IMR-90 (cell line): Measurements from ENCODE around the gene SV2B. TPM values are rescaled to one million over a fixed set of nuclear protein-coding genes. Genes with fewer than 3 reads are reported as not detected.

Experiments
- ATAC-seq: fragments of 200-7000 bp; cut with Tn5 transposase; 2 replicates; pipeline ENCODE4 v1.9.1; 2020; ENCODE audit warnings: low read depth, mild to moderate bottlenecking, moderate library complexity
- BruUV-seq: library from RNA; stranded (reverse); fragments of 400-500 nt; replicated peaks from 2 replicates; lab custom pipeline; 2021; lab: Mats Ljungman, UMichigan
- CTCF ChIA-PET: fragments of 300-600 bp; formaldehyde crosslinking; extraction: SDS; loops from one replicate; lab custom pipeline; 2021; ENCODE audit warnings: antibody characterized with exemption; lab: Yijun Ruan, JAX
- POLR2A ChIA-PET: fragments of 300-600 bp; sonication (Branson Sonifier 250); formaldehyde crosslinking; loops from one replicate; lab custom pipeline; 2022; ENCODE audit warnings: antibody characterized with exemption; ENCODE audit not compliant: unreplicated experiment; lab: Charles Lee
- DNase-seq: peaks from one replicate; pipeline ENCODE4 v3.0.0; 2013
- H2AFZ ChIP-seq: replicated peaks from 2 replicates; pipeline ENCODE3; 2013; ENCODE audit warnings: low read length, mild to moderate bottlenecking; ENCODE audit not compliant: poor library complexity
- H2AK5ac ChIP-seq: 2 replicates; pipeline ENCODE4 v1.6.1; 2013; ENCODE audit warnings: low read depth, low read length, inconsistent platforms
- H2AK9ac ChIP-seq: replicated peaks from 2 replicates; pipeline ENCODE3; 2013; ENCODE audit warnings: mild to moderate bottlenecking, low read depth, low read length, moderate library complexity; ENCODE audit not compliant: poor library complexity
- H2BK120ac ChIP-seq: 2 replicates; pipeline ENCODE4 v1.6.1; 2013; ENCODE audit warnings: low read depth, low read length, inconsistent platforms
- H2BK15ac ChIP-seq: 3 replicates; pipeline ENCODE4 v1.6.1; 2013; ENCODE audit warnings: low read depth, low read length, inconsistent platforms
- H2BK20ac ChIP-seq: 2 replicates; pipeline ENCODE4 v1.6.1; 2013; ENCODE audit warnings: low read depth, mild to moderate bottlenecking, inconsistent platforms, low read length, moderate library complexity
- H2BK5ac ChIP-seq: 2 replicates; pipeline ENCODE4 v1.6.1; 2013; ENCODE audit warnings: mild to moderate bottlenecking, low read depth, low read length, inconsistent platforms; ENCODE audit not compliant: poor library complexity, severe bottlenecking
- H3K14ac ChIP-seq: replicated peaks from 2 replicates; pipeline ENCODE4 v1.6.1; 2013; ENCODE audit warnings: low read depth, low read length, inconsistent platforms
- H3K18ac ChIP-seq: 2 replicates; pipeline ENCODE4 v1.6.1; 2013; ENCODE audit warnings: low read depth, low read length, control low read depth
- H3K23ac ChIP-seq: 2 replicates; pipeline ENCODE4 v1.6.1; 2013; ENCODE audit warnings: low read depth, low read length, inconsistent platforms
- H3K27ac ChIP-seq: 2 replicates; pipeline ENCODE4 v1.5.1; 2013; ENCODE audit warnings: mild to moderate bottlenecking, control low read depth, low read length; ENCODE audit not compliant: insufficient read depth
- H3K27me3 ChIP-seq: 2 replicates; pipeline ENCODE4 v1.6.1; 2013; ENCODE audit warnings: low read length; ENCODE audit not compliant: control insufficient read depth, insufficient read depth
- H3K36me3 ChIP-seq: 2 replicates; pipeline ENCODE4 v1.6.1; 2013; ENCODE audit warnings: low read length, mixed read lengths; ENCODE audit not compliant: control insufficient read depth, insufficient read depth
- H3K4ac ChIP-seq: 2 replicates; pipeline ENCODE4 v1.6.1; 2013; ENCODE audit warnings: low read depth, low read length, inconsistent platforms
- H3K4me1 ChIP-seq: 2 replicates; pipeline ENCODE4 v1.6.1; 2013; ENCODE audit warnings: low read length, mixed read lengths; ENCODE audit not compliant: control insufficient read depth, insufficient read depth
- H3K4me2 ChIP-seq: 2 replicates; pipeline ENCODE4 v1.6.1; 2013; ENCODE audit warnings: low read depth, mild to moderate bottlenecking, control low read depth, low read length, moderate library complexity
- H3K4me3 ChIP-seq: 2 replicates; pipeline ENCODE4 v1.5.1; 2013; ENCODE audit warnings: low read depth, mild to moderate bottlenecking, control low read depth, low read length, moderate library complexity; ENCODE audit not compliant: insufficient read depth
- H3K56ac ChIP-seq: 2 replicates; pipeline ENCODE4 v1.6.1; 2013; ENCODE audit warnings: low read length, inconsistent platforms; ENCODE audit not compliant: insufficient read depth; ENCODE audit errors: extremely low read depth
- H3K79me1 ChIP-seq, 2 experiments: 2 replicates each; pipeline ENCODE4 v1.6.1; 2013; ENCODE audit warnings: low read length in 2 of 2, inconsistent platforms in 1 of 2, low read depth in 1 of 2
- H3K9ac ChIP-seq: 2 replicates; pipeline ENCODE4 v1.6.1; 2013; ENCODE audit warnings: low read depth, low read length, control low read depth
- H3K9me1 ChIP-seq: 2 replicates; pipeline ENCODE4 v1.6.1; 2013; ENCODE audit warnings: low read length, inconsistent platforms; ENCODE audit not compliant: insufficient read depth
- H3K9me3 ChIP-seq: 2 replicates; pipeline ENCODE4 v1.6.1; 2013; ENCODE audit warnings: low read length; ENCODE audit not compliant: control insufficient read depth, insufficient read depth
- H4K20me1 ChIP-seq: 2 replicates; pipeline ENCODE4 v1.6.1; 2013; ENCODE audit warnings: low read length, inconsistent platforms; ENCODE audit not compliant: insufficient read depth
- H4K5ac ChIP-seq: 2 replicates; pipeline ENCODE4 v1.6.1; 2013; ENCODE audit warnings: mild to moderate bottlenecking, low read depth, low read length, control low read depth
- H4K8ac ChIP-seq, 2 experiments: 2 replicates each; pipeline ENCODE4 v1.6.1; 2013; ENCODE audit warnings: low read depth in 2 of 2, low read length in 2 of 2, control low read depth in 1 of 2, inconsistent platforms in 1 of 2
- H4K91ac ChIP-seq: 2 replicates; pipeline ENCODE4 v1.6.1; 2013; ENCODE audit warnings: low read depth, low read length, inconsistent platforms; ENCODE audit not compliant: insufficient read depth
- CEBPB ChIP-seq: IDR thresholded peaks from 2 replicates; pipeline ENCODE4 v1.6.1; 2012; ENCODE audit warnings: low read depth, low read length, improper control_type of control experiment
- FOS ChIP-seq: fragments of 150-350 bp; IDR thresholded peaks from 2 replicates; pipeline ENCODE4 v1.6.1; 2016; ENCODE audit warnings: low read depth, low read length
- MAFK ChIP-seq: IDR thresholded peaks from 2 replicates; pipeline ENCODE4 v1.6.1; 2012; ENCODE audit warnings: low read depth, low read length, improper control_type of control experiment
- MAZ ChIP-seq: IDR thresholded peaks from 2 replicates; pipeline ENCODE4 v1.6.1; 2012; ENCODE audit warnings: low read depth, mild to moderate bottlenecking, low read length, improper control_type of control experiment, moderate library complexity, borderline replicate concordance
- NFE2L2 ChIP-seq: fragments of 150-350 bp; IDR thresholded peaks from 2 replicates; pipeline ENCODE4 v1.6.1; 2016; ENCODE audit warnings: low read depth, mild to moderate bottlenecking, low read length
- POLR2A ChIP-seq: IDR thresholded peaks from 2 replicates; pipeline ENCODE4 v1.6.1; 2012; ENCODE audit warnings: mild to moderate bottlenecking, low read depth, low read length
- RAD21 ChIP-seq: IDR thresholded peaks from 2 replicates; pipeline ENCODE4 v1.6.1; 2012; ENCODE audit warnings: low read length, improper control_type of control experiment
- RCOR1 ChIP-seq: IDR thresholded peaks from 2 replicates; pipeline ENCODE4 v1.6.1; 2012; ENCODE audit warnings: mild to moderate bottlenecking, low read length, improper control_type of control experiment; ENCODE audit not compliant: insufficient replicate concordance
- RFX5 ChIP-seq: IDR thresholded peaks from 2 replicates; pipeline ENCODE4 v1.8.0; 2012; ENCODE audit warnings: low read depth, mild to moderate bottlenecking, low read length, moderate library complexity
- WGBS, 2 experiments: methylation state at CpG; one replicate each; pipeline versions ENCODE4 v1.1.5 to v1.1.7; 2013; ENCODE audit warnings: missing lambda C conversion rate in 2 of 2; ENCODE audit not compliant: insufficient read length in 1 of 2; ENCODE audit errors: extremely low coverage in 2 of 2; 5-methylcytosine and 5-hydroxymethylcytosine counted together
- dilution Hi-C: fragments of 300-500 bp; cut with HindIII; formaldehyde crosslinking; loops from one replicate; pipeline ENCODE4 v1.14.3; 2018; ENCODE audit warnings: low sequenced_read_pairs; ENCODE audit not compliant: unreplicated experiment
- in situ Hi-C: fragments of 300-500 bp; cut with MboI; formaldehyde crosslinking; loops from 3 replicates; pipeline ENCODE4 v1.14.3; 2019; ENCODE audit warnings: low sequenced_read_pairs, inconsistent platforms, mixed read lengths
- intact Hi-C: fragments of 100-400 bp; cut with micrococcal nuclease; formaldehyde crosslinking; loops from 2 replicates; pipeline ENCODE4 v1.10.0; 2022
- polyA plus RNA-seq, 3 experiments: library from polyadenylated mRNA; depleted of rRNA; stranded (reverse); fragments of >200 nt; gene quantifications; 2 replicates each; pipeline ENCODE4 v1.2.3, GENCODE V29; 2012; ENCODE audit warnings: low replicate concordance in 1 of 3
- total RNA-seq: library from RNA; depleted of rRNA; stranded (reverse); fragments of >200 nt; gene quantifications from 2 replicates; pipeline ENCODE4 v1.2.3, GENCODE V29; 2012
- TF ChIP-seq, protein P1 (sequence below): fragments of 150-350 bp; IDR thresholded peaks from 2 replicates; pipeline ENCODE4 v1.6.1; 2017; ENCODE audit warnings: mild to moderate bottlenecking, antibody characterized with exemption, low read length, low read depth
- TF ChIP-seq, protein P2 (sequence below): fragments of 150-350 bp; IDR thresholded peaks from 2 replicates; pipeline ENCODE4 v1.6.1; 2016; ENCODE audit warnings: low read depth, mild to moderate bottlenecking, low read length, moderate library complexity, borderline replicate concordance
- TF ChIP-seq, protein P3 (sequence below): conservative IDR thresholded peaks from 2 replicates; pipeline ENCODE4 v1.5.1; 2012; ENCODE audit warnings: mild to moderate bottlenecking, low read depth, low read length, improper control_type of control experiment

The SV2B gene
- total and polyA plus RNA-seq, 2 of the 4 experiments (the other 2 are of a cell fraction), result not detected

DNA sequence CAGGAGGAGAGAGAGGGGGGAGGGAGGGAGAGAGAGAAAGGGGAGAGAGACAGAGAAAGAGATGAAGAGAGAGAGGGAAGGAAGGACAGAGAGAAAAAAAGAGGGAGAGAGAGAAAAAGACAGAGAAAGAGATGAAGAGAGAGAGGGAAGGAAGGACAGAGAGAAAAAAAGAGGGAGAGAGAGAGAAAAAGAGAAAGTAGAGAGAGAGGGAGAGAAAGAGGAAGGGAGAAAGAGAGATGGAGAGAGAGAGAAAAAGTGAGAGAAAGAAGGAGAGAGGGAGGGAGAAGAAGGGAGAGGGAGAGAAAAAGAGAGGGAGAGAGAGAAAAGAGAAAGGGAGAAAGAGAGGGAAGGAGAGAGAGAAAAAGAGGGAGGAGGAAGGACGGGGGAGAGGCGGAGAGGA, 204.2 kb downstream of the SV2B start:
- no peak overlapping the region for H4K5ac ChIP-seq
- no peak overlapping the region for H3K14ac ChIP-seq
- H3K4me3 ChIP-seq, result no peak overlapping the region
- in situ Hi-C loops (loop anchor here (5.0 to 25.0 kb wide), 2 partner anchors 223 to 533 kb away; no protein-coding TSS in a partner anchor), dilution Hi-C loops (no loop called here), intact Hi-C loops (loop anchor here (10.0 kb wide), 1 partner anchor 641 kb away; no protein-coding TSS in a partner anchor)
- peaks cover 25% of the 10 kb centered on the region for H3K27me3 ChIP-seq
- H3K9me1 ChIP-seq, result no peaks in the 10 kb centered on the region
- no peak for TF ChIP-seq RAD21
- no peak for TF ChIP-seq MAFK
- TF ChIP-seq, protein P1, sequence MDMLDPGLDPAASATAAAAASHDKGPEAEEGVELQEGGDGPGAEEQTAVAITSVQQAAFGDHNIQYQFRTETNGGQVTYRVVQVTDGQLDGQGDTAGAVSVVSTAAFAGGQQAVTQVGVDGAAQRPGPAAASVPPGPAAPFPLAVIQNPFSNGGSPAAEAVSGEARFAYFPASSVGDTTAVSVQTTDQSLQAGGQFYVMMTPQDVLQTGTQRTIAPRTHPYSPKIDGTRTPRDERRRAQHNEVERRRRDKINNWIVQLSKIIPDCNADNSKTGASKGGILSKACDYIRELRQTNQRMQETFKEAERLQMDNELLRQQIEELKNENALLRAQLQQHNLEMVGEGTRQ, result no peak
- TF ChIP-seq NFE2L2, result no peak
- TF ChIP-seq FOS, result no peak
- no peak for TF ChIP-seq RCOR1
- TF ChIP-seq RFX5, result no peak
- TF ChIP-seq POLR2A, result no peak
- TF ChIP-seq MAZ, result no peak
- TF ChIP-seq, protein P2, sequence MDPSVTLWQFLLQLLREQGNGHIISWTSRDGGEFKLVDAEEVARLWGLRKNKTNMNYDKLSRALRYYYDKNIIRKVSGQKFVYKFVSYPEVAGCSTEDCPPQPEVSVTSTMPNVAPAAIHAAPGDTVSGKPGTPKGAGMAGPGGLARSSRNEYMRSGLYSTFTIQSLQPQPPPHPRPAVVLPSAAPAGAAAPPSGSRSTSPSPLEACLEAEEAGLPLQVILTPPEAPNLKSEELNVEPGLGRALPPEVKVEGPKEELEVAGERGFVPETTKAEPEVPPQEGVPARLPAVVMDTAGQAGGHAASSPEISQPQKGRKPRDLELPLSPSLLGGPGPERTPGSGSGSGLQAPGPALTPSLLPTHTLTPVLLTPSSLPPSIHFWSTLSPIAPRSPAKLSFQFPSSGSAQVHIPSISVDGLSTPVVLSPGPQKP, result no peak
- TF ChIP-seq CEBPB, result no peak
- TF ChIP-seq, protein P3, sequence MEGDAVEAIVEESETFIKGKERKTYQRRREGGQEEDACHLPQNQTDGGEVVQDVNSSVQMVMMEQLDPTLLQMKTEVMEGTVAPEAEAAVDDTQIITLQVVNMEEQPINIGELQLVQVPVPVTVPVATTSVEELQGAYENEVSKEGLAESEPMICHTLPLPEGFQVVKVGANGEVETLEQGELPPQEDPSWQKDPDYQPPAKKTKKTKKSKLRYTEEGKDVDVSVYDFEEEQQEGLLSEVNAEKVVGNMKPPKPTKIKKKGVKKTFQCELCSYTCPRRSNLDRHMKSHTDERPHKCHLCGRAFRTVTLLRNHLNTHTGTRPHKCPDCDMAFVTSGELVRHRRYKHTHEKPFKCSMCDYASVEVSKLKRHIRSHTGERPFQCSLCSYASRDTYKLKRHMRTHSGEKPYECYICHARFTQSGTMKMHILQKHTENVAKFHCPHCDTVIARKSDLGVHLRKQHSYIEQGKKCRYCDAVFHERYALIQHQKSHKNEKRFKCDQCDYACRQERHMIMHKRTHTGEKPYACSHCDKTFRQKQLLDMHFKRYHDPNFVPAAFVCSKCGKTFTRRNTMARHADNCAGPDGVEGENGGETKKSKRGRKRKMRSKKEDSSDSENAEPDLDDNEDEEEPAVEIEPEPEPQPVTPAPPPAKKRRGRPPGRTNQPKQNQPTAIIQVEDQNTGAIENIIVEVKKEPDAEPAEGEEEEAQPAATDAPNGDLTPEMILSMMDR, result no peak
- no peak overlapping the region for H2BK15ac ChIP-seq
- H3K4me2 ChIP-seq, result no peak overlapping the region
- no CpG with 5 or more reads among the region's 2 CpGs for whole genome bisulfite sequencing, 2 experiments
- no peak overlapping the region for H3K23ac ChIP-seq
- H2BK20ac ChIP-seq, result no peak overlapping the region
- H3K9ac ChIP-seq, result no peak overlapping the region
- no peak overlapping the region for H4K8ac ChIP-seq
- no peak overlapping the region for H2BK120ac ChIP-seq
- no peak overlapping the region for H3K4ac ChIP-seq
- H3K56ac ChIP-seq, result no peak overlapping the region
- H3K9me3 ChIP-seq, result no peaks in the 10 kb centered on the region
- no peak overlapping the region for H2AK9ac ChIP-seq
- no TSS peak for BruUV-seq
- no peak overlapping the region for H3K27ac ChIP-seq
- no peak overlapping the region for H2AFZ ChIP-seq
- no peak overlapping the region for H2AK5ac ChIP-seq
- ChIA-PET POLR2A (no interaction called here), CTCF (no interaction called here)
- DNase-seq (no peak), ATAC-seq (no peak)
- no peaks in the 10 kb centered on the region for H3K36me3 ChIP-seq
- no peak overlapping the region for H2BK5ac ChIP-seq
- H4K91ac ChIP-seq, result no peak overlapping the region
- H3K79me1 ChIP-seq, result no peaks in the 10 kb centered on the region
- no peak overlapping the region for H3K18ac ChIP-seq
- H4K20me1 ChIP-seq, result no peaks in the 10 kb centered on the region
- H3K4me1 ChIP-seq, result no peaks in the 10 kb centered on the region
